ENCODE measurements around the gene LFNG.

Gene LFNG

DNA sequence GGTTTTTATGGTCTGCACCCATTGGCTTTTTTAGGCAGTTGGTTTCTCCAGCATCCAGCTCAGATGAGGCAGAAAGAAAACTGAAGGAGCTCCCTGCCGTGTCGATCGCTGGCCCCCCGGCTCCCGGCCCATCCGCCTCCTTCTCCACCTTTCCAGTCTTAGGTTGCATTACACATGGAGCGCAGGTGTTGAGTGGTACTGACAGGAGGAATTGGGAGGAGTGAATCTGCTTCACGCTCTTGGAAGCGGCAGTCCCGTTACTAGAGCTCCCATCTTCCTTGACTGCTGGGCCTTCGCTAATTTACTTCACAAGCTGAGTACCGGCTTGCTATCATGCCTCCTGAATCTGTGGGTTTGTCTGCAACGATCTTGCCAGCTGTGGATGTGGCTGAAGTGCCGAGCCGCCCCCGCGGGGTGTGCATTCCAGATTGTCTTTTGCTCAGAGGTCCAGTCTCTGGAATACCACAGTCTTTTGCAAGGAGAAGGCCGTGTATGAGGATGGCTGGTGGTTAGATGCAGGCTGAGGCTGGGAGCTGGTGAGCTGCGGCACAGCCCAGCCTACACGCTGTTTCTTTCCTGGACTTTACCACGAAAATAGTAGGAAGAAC lies 56.3 kb downstream of the LFNG start:
- TF ChIP-seq CTCF (IDR thresholded peaks at IDR 0.05; ENCODE audit: low read depth, low read length, poor library complexity, severe bottlenecking) = no peak
- no peak for TF ChIP-seq EZH2phosphoT487 (IDR thresholded peaks at IDR 0.05; ENCODE audit: borderline replicate concordance, low read length)
- Histone ChIP-seq H3K36me3 (ENCODE audit: control insufficient read depth, low read length) (no peaks in the 10 kb centered on the region), H3K79me2 (ENCODE audit: control insufficient read depth, low read length) (no peaks in the 10 kb centered on the region), H3K9me3 (ENCODE audit: control insufficient read depth, insufficient read depth, low read length) (no peaks in the 10 kb centered on the region), H3K4me2 (ENCODE audit: low read length) (no peak overlapping the region), H3K9me2 (replicated peaks; ENCODE audit: control insufficient read depth, low read length) (no peaks in the 10 kb centered on the region), H3F3A (ENCODE audit: control insufficient read depth, insufficient read depth) (no peaks in the 10 kb centered on the region), H3K27ac (ENCODE audit: low read depth, low read length) (no peak overlapping the region), H4K20me1 (ENCODE audit: control insufficient read depth, insufficient read depth, low read depth, low read length) (no peaks in the 10 kb centered on the region), H3K4me3 (ENCODE audit: low read length) (no peak overlapping the region), H3K4me1 (ENCODE audit: control insufficient read depth, low read length) (no peaks in the 10 kb centered on the region), H3K27me3 (ENCODE audit: control insufficient read depth, low read length) (no peaks in the 10 kb centered on the region)

DNA sequence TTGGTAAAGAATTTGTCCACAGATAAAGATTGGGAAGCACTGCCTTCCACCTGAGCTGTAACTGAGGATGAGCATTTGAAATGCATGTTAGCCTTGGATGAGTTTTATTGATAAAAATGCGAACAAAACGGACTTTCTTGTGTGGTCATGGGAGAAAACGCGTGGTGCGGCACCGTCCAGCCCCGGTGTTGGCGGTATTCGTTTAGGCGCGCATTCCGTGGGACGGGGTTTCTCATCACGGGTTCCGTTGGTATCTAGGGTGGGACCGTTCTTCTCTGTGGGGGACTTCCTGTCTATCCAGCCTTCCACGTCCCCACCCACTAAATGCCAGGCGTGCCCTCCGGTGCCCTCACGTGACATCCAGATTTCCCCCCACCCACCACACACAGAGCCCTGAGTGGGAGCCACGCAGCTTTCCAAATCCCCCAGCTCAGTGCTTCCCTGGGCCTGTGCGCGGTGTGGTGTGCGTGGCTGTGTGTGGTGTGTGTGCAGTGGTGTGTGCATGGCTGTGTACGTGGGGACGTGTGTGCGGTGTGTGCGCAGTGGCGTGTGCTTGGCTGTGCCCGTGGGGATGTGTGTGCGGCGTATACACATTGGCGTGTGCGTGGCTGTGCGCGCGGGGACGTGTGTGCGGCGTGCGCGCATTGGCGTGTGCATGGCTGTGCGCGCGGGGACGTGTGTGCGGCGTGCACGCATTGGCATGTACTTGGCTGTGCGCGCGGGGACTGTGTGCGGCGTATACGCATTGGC lies 57.3 kb downstream of the LFNG start:
- Histone ChIP-seq H3K4me1 (ENCODE audit: control insufficient read depth, low read length) (no peaks in the 10 kb centered on the region), H3F3A (ENCODE audit: control insufficient read depth, insufficient read depth) (no peaks in the 10 kb centered on the region), H4K20me1 (ENCODE audit: control insufficient read depth, insufficient read depth, low read depth, low read length) (no peaks in the 10 kb centered on the region), H3K27me3 (ENCODE audit: control insufficient read depth, low read length) (no peaks in the 10 kb centered on the region), H3K27ac (ENCODE audit: low read depth, low read length) (no peak overlapping the region), H3K9me3 (ENCODE audit: control insufficient read depth, insufficient read depth, low read length) (no peaks in the 10 kb centered on the region), H3K4me3 (ENCODE audit: low read length) (no peak overlapping the region), H3K9me2 (replicated peaks; ENCODE audit: control insufficient read depth, low read length) (no peaks in the 10 kb centered on the region), H3K79me2 (ENCODE audit: control insufficient read depth, low read length) (no peaks in the 10 kb centered on the region), H3K36me3 (ENCODE audit: control insufficient read depth, low read length) (no peaks in the 10 kb centered on the region), H3K4me2 (ENCODE audit: low read length) (no peak overlapping the region)
- TF ChIP-seq CTCF (IDR thresholded peaks at IDR 0.05; ENCODE audit: low read depth, low read length, poor library complexity, severe bottlenecking) = no peak
- no peak for TF ChIP-seq EZH2phosphoT487 (IDR thresholded peaks at IDR 0.05; ENCODE audit: borderline replicate concordance, low read length)
